ENCODE measurements around the gene HDAC3.

HDAC3 gene

GRCh38 chr5:141649972-141650371 lies 13.3 kb upstream of the HDAC3 start:
- Histone ChIP-seq H3K27me3 (ENCODE audit: insufficient read depth, poor library complexity, severe bottlenecking) (no peaks in the 10 kb centered on the region), H3K4me3 (replicated peaks; ENCODE audit: insufficient read depth, low read length) (no peak overlapping the region), H3K27ac (replicated peaks) (no peak overlapping the region)
- no peak for TF ChIP-seq REST (IDR thresholded peaks at IDR 0.05; ENCODE audit: insufficient replicate concordance, low read depth)
- no peak for TF ChIP-seq CTCF (IDR thresholded peaks at IDR 0.05; ENCODE audit: insufficient read depth, low read length)
- TF ChIP-seq GABPA (IDR thresholded peaks at IDR 0.05; ENCODE audit: low read depth), result no peak
- no peak for TF ChIP-seq POLR2AphosphoS5 (IDR thresholded peaks at IDR 0.05; ENCODE audit: low read depth)
- TF ChIP-seq SPI1 (IDR thresholded peaks at IDR 0.05; ENCODE audit: borderline replicate concordance, low read depth), result no peak
- DNase-seq (ENCODE audit: low read depth in 1 of 2, low spot score in 1 of 2), result no peak

- TF ChIP-seq SPI1 (IDR thresholded peaks at IDR 0.05; ENCODE audit: borderline replicate concordance, low read depth), result no peak
- no peak for TF ChIP-seq POLR2AphosphoS5 (IDR thresholded peaks at IDR 0.05; ENCODE audit: low read depth)
- no peak for TF ChIP-seq REST (IDR thresholded peaks at IDR 0.05; ENCODE audit: insufficient replicate concordance, low read depth)
- no peak for TF ChIP-seq GABPA (IDR thresholded peaks at IDR 0.05; ENCODE audit: low read depth)
- TF ChIP-seq CTCF (IDR thresholded peaks at IDR 0.05; ENCODE audit: insufficient read depth, low read length), result no peak
- no peak for DNase-seq (ENCODE audit: low read depth in 1 of 2, low spot score in 1 of 2)
- H3K27ac ChIP-seq (replicated peaks), result no peak overlapping the region
Observed at GRCh38 chr5:141649056-141649688, 12.5 kb upstream of the HDAC3 start.

GRCh38 chr5:141647851-141648250 lies 11.2 kb upstream of the HDAC3 start:
- DNase-seq (ENCODE audit: low read depth in 1 of 2, low spot score in 1 of 2), result no peak
- no peak overlapping the region for H3K4me3 ChIP-seq (replicated peaks; ENCODE audit: insufficient read depth, low read length)
- no peak for TF ChIP-seq GABPA (IDR thresholded peaks at IDR 0.05; ENCODE audit: low read depth)
- no peak for TF ChIP-seq CTCF (IDR thresholded peaks at IDR 0.05; ENCODE audit: insufficient read depth, low read length)
- TF ChIP-seq REST (IDR thresholded peaks at IDR 0.05; ENCODE audit: insufficient replicate concordance, low read depth), result no peak
- no peak for TF ChIP-seq POLR2AphosphoS5 (IDR thresholded peaks at IDR 0.05; ENCODE audit: low read depth)
- no peak for TF ChIP-seq SPI1 (IDR thresholded peaks at IDR 0.05; ENCODE audit: borderline replicate concordance, low read depth)
- H3K27me3 ChIP-seq (ENCODE audit: insufficient read depth, poor library complexity, severe bottlenecking), result no peaks in the 10 kb centered on the region
- no peak overlapping the region for H3K27ac ChIP-seq (replicated peaks)

More at GRCh38 chr5:141649056-141649688, 12.5 kb upstream of the HDAC3 start:
- H3K27me3 ChIP-seq (ENCODE audit: insufficient read depth, poor library complexity, severe bottlenecking), result no peaks in the 10 kb centered on the region
- H3K4me3 ChIP-seq (replicated peaks; ENCODE audit: insufficient read depth, low read length), result no peak overlapping the region
